ENCODE data around the gene IFNA16.
"Not testable (repeated sequence)": the region's sequence is repeated elsewhere in the genome, so short reads cannot be mapped to it uniquely, and the experiment has no call there.

DNA sequence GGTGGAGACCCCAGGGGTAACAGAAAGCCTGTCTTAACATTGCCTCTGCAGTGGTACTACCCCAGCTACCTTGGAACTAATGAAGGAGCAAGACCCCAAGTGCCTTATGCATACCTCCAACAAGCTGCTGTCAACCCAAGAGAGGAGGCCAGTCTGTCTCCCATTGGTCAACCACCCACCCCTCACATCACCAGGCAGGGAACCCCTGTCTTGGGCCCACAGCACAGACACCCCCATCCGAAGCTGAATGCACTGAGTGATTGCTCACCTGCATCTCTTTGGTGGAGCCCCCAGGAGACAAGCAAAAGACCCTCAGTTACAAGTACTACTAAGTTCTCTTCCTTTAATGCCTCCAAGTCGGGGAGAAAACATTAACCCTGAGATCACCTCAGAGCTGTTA lies 5.0 kb downstream of the IFNA16 start:
- not testable (repeated sequence) for TF ChIP-seq EP300 (IDR thresholded peaks at IDR 0.05; ENCODE audit: low read depth); POLR2AphosphoS5 (IDR thresholded peaks at IDR 0.05); POLR2A (IDR thresholded peaks at IDR 0.05)
- TF ChIP-seq, protein P1, sequence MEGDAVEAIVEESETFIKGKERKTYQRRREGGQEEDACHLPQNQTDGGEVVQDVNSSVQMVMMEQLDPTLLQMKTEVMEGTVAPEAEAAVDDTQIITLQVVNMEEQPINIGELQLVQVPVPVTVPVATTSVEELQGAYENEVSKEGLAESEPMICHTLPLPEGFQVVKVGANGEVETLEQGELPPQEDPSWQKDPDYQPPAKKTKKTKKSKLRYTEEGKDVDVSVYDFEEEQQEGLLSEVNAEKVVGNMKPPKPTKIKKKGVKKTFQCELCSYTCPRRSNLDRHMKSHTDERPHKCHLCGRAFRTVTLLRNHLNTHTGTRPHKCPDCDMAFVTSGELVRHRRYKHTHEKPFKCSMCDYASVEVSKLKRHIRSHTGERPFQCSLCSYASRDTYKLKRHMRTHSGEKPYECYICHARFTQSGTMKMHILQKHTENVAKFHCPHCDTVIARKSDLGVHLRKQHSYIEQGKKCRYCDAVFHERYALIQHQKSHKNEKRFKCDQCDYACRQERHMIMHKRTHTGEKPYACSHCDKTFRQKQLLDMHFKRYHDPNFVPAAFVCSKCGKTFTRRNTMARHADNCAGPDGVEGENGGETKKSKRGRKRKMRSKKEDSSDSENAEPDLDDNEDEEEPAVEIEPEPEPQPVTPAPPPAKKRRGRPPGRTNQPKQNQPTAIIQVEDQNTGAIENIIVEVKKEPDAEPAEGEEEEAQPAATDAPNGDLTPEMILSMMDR (IDR thresholded peaks at IDR 0.05) = not testable (repeated sequence)

All from transverse colon (tissue), 4 donors.